ENCODE data around the gene OSGEP.

DNA sequence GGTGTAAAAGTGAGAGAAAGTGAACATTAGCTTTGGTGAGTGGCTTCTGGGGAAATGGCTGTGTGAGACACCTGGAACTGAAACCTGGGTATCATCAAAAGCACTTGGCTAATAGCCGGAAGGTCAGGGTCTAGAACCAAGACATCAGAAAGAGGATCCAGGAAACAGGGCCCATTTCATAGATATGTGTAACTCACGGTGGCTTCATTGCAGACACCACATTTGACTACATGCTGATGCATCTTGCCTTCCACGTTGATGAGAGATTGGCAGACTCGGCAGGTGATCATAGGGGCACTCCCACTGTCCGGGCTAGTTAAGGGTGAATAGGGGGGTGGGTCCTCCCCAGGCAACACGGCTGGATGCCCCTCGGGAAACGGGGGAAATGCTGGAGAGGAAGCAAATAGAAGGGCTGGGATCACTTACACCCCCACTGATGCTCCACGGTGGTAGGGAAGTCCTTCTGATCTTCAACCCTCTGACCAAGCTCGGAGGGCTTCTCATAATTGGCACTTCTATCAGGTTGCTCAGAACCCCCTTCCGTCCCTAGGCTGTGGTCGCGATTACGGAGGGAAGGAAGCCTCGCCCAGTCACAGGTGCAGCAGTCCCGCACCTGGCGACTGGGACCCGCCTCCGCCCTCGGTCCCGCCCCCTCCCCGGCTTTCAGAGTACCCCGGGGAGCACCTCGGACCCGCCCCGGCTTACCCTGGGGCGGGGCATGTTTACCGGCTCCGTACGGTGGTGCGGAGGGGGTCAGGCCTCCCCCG lies 6.0 kb upstream of the OSGEP start:
- no peak for TF ChIP-seq POLR2A (IDR thresholded peaks at IDR 0.05)
- TF ChIP-seq, protein P1, sequence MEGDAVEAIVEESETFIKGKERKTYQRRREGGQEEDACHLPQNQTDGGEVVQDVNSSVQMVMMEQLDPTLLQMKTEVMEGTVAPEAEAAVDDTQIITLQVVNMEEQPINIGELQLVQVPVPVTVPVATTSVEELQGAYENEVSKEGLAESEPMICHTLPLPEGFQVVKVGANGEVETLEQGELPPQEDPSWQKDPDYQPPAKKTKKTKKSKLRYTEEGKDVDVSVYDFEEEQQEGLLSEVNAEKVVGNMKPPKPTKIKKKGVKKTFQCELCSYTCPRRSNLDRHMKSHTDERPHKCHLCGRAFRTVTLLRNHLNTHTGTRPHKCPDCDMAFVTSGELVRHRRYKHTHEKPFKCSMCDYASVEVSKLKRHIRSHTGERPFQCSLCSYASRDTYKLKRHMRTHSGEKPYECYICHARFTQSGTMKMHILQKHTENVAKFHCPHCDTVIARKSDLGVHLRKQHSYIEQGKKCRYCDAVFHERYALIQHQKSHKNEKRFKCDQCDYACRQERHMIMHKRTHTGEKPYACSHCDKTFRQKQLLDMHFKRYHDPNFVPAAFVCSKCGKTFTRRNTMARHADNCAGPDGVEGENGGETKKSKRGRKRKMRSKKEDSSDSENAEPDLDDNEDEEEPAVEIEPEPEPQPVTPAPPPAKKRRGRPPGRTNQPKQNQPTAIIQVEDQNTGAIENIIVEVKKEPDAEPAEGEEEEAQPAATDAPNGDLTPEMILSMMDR (IDR thresholded peaks at IDR 0.05), result no peak
